BJ (cell line): ENCODE measurements around the gene ALAS2. TPM values are rescaled to one million over a fixed set of nuclear protein-coding genes. Genes with fewer than 3 reads are reported as not detected.

Source experiments
- CTCF ChIA-PET: fragments of 350-600 bp; formaldehyde crosslinking; extraction: SDS; loops from one replicate; lab custom pipeline; 2021; ENCODE audit warnings: antibody characterized with exemption, inconsistent platforms; lab: Yijun Ruan, JAX
- POLR2A ChIA-PET: fragments of 300-600 bp; sonication (Branson Sonifier 250); formaldehyde crosslinking; extraction: SDS; loops from one replicate; lab custom pipeline; 2021; ENCODE audit warnings: antibody characterized with exemption; lab: Charles Lee
- DNase-seq: peaks from one replicate; pipeline ENCODE4 v3.0.0-alpha.2; 2011; ENCODE audit warnings: low read depth
- H3K27me3 ChIP-seq: 2 replicates; pipeline ENCODE4 v1.6.0; 2011; ENCODE audit warnings: low read length; ENCODE audit not compliant: control insufficient read depth, insufficient read depth
- H3K36me3 ChIP-seq: 2 replicates; pipeline ENCODE4 v1.5.1; 2011; ENCODE audit warnings: low read length; ENCODE audit not compliant: control insufficient read depth, insufficient read depth
- H3K4me3 ChIP-seq: 2 replicates; pipeline ENCODE4 v1.5.1; 2011; ENCODE audit warnings: low read depth, mild to moderate bottlenecking, control low read depth, low read length
- CTCF ChIP-seq: IDR thresholded peaks from 2 replicates; pipeline ENCODE4 v1.5.1; 2011; ENCODE audit warnings: low read depth, mild to moderate bottlenecking, control low read depth, inconsistent platforms, low read length, moderate library complexity; ENCODE audit not compliant: insufficient read depth
- polyA plus RNA-seq: library from polyadenylated mRNA; depleted of rRNA; stranded (reverse); fragments of >200 nt; gene quantifications from 2 replicates; pipeline ENCODE4 v1.2.3, GENCODE V29; 2011; rRNA removed

Gene ALAS2
- polyA plus RNA-seq, 1 experiment = not detected

GRCh38 chrX:54977387-54977786 lies 53.4 kb downstream of the ALAS2 start:
- no peak for TF ChIP-seq CTCF
- DNase-seq = no peak
- ChIA-PET CTCF (no interaction called here), POLR2A (no interaction called here)
- H3K27me3 ChIP-seq = no peaks in the 10 kb centered on the region
- no peaks in the 10 kb centered on the region for H3K36me3 ChIP-seq
- H3K4me3 ChIP-seq = no peak overlapping the region

GRCh38 chrX:54964766-54965497 lies 65.8 kb downstream of the ALAS2 start:
- Histone ChIP-seq H3K36me3 (no peaks in the 10 kb centered on the region), H3K4me3 (no peak overlapping the region), H3K27me3 (no peaks in the 10 kb centered on the region)
- no peak for DNase-seq
- ChIA-PET POLR2A (no interaction called here), CTCF (no interaction called here)
- TF ChIP-seq CTCF = no peak

- POLR2A ChIA-PET = no interaction called here
- TF ChIP-seq CTCF = no peak
- Histone ChIP-seq H3K36me3 (no peaks in the 10 kb centered on the region), H3K27me3 (no peaks in the 10 kb centered on the region), H3K4me3 (no peak overlapping the region)
- CTCF ChIA-PET = no interaction called here
- DNase-seq = no peak
Observed at GRCh38 chrX:54961750-54962149, 69.0 kb downstream of the ALAS2 start.

Other genes with a start within 250 kb of the ALAS2 start
- not detected in 2 replicates for gene ITIH6, start 232.7 kb downstream of the ALAS2 start, polyA plus RNA-seq
- 280 and 298 TPM in 2 replicates for gene MAGED2, start 223.2 kb downstream of the ALAS2 start, polyA plus RNA-seq
- gene TRO, start 110.2 kb downstream of the ALAS2 start, polyA plus RNA-seq = 9.9 and 11.1 TPM in 2 replicates
- gene PFKFB1, start 36.8 kb downstream of the ALAS2 start, polyA plus RNA-seq = 0.10 and 0.15 TPM in 2 replicates
- gene APEX2, start 30.6 kb downstream of the ALAS2 start, polyA plus RNA-seq = 16.0 and 23.0 TPM in 2 replicates
- not detected in 2 replicates for gene PAGE2B, start 44.1 kb upstream of the ALAS2 start, polyA plus RNA-seq
- not detected in 2 replicates for gene PAGE2, start 58.0 kb upstream of the ALAS2 start, polyA plus RNA-seq
- not detected in 2 replicates for gene PAGE5, start 189.4 kb upstream of the ALAS2 start, polyA plus RNA-seq
- gene PAGE3, start 233.9 kb upstream of the ALAS2 start, polyA plus RNA-seq = not detected in 2 replicates